ENCODE data around the gene ZACN. TPM values are rescaled to one million over a fixed set of nuclear protein-coding genes. Genes with fewer than 3 reads are reported as not detected.

Gene ZACN
- total RNA-seq, 1 experiment from 2014 or later = 0.09 TPM

GRCh38 chr17:76033139-76033538 is 45.8 kb upstream of the ZACN start:
- Histone ChIP-seq H2AFZ (ENCODE audit: low read length) (no peak overlapping the region), H3K23me2 (ENCODE audit: insufficient read length, low read depth, low read length, poor library complexity, severe bottlenecking) (no peaks in the 10 kb centered on the region), H2BK15ac (ENCODE audit: low read depth, low read length) (no peak overlapping the region), H3K27ac (ENCODE audit: insufficient read length, low read depth, low read length) (no peak overlapping the region), H3K4me2 (ENCODE audit: insufficient read depth, insufficient read length, low read length) (no peak overlapping the region), H2BK12ac (ENCODE audit: insufficient read length, low read depth, low read length) (no peak overlapping the region), H3K27me3 (ENCODE audit: insufficient read depth, low read length) (no peaks in the 10 kb centered on the region), H3K14ac (ENCODE audit: insufficient read depth, low read length) (no peak overlapping the region), H2AK5ac (ENCODE audit: insufficient read length, low read length) (no peak overlapping the region), H3K56ac (ENCODE audit: insufficient read length, low read depth, low read length) (no peak overlapping the region), H4K20me1 (ENCODE audit: control insufficient read depth, insufficient read depth, insufficient read length) (no peaks in the 10 kb centered on the region), H3K9me3 (ENCODE audit: control insufficient read depth, low read depth, low read length) (no peaks in the 10 kb centered on the region), H3K18ac (ENCODE audit: insufficient read length, low read depth, low read length) (no peak overlapping the region), H2BK20ac (ENCODE audit: low read depth, low read length, poor library complexity, severe bottlenecking) (no peak overlapping the region), H3K4ac (ENCODE audit: low read depth, low read length) (no peak overlapping the region), H4K5ac (ENCODE audit: insufficient read length, low read depth, low read length) (no peak overlapping the region), H4K8ac (replicated peaks; ENCODE audit: insufficient read length, low read depth, low read length) (no peak overlapping the region), H3K79me1 (ENCODE audit: insufficient read depth, low read depth, low read length, poor library complexity, severe bottlenecking) (no peaks in the 10 kb centered on the region), H3K79me2 (ENCODE audit: insufficient read depth, low read length) (no peaks in the 10 kb centered on the region), H2BK5ac (ENCODE audit: insufficient read length, low read length) (no peak overlapping the region), H3K9ac (ENCODE audit: extremely low read depth, insufficient read length, low read length) (no peak overlapping the region), H3K23ac (ENCODE audit: insufficient read length, low read depth, low read length) (no peak overlapping the region), H3K4me1 (ENCODE audit: insufficient read depth, low read length) (peaks cover 2% of the 10 kb centered on the region; the same call in 1 of the 2 replicates), H2BK120ac (ENCODE audit: low read depth, low read length, poor library complexity, severe bottlenecking) (no peak overlapping the region), H4K91ac (ENCODE audit: insufficient read length, low read depth, low read length) (no peak overlapping the region), H3T11ph (ENCODE audit: low read length) (no peak overlapping the region)
- Mint-ChIP-seq H3K9me3 (no peaks in the 10 kb centered on the region; a peak in 1 of 5 replicates), H3K27ac (no peak overlapping the region; a peak in 1 of 7 replicates), H3K36me3 (ENCODE audit: insufficient read depth in 1 of 3, low read depth in 3 of 3) (peaks cover 0 to 4% (median 2%) of the 10 kb centered on the region in 3 experiments; a peak in 6 of 7 replicates), H3K4me3 (no peak overlapping the region; a peak in 1 of 5 replicates), H3K4me1 (peaks cover 29 to 32% of the 10 kb centered on the region in 2 experiments), H3K27me3 (ENCODE audit: low read depth) (no peaks in the 10 kb centered on the region)
- TF ChIP-seq CTCF (conservative IDR thresholded peaks at IDR 0.05) = no peak
- no peak for DNase-seq
- no CpG with 5 or more reads among the region's 6 CpGs for WGBS (ENCODE audit: extremely low coverage, insufficient read length, low lambda C conversion rate)
